Activated CD4-positive, alpha-beta T cell treated with anti-CD3 and anti-CD28 coated beads, Interleukin-2, amount 10 ng/mL, durations not matched to agents 24 days and 14 days (primary cell): ENCODE data around the gene TSPAN15. TPM values are rescaled to one million over a fixed set of nuclear protein-coding genes. Genes with fewer than 3 reads are reported as not detected.
"Not testable (repeated sequence)": the region's sequence is repeated elsewhere in the genome, so short reads cannot be mapped to it uniquely, and the experiment has no call there.

Source experiments
- DNase-seq: peaks from one replicate; pipeline ENCODE4 v3.0.0; 2022
- H3K27ac Mint-ChIP-seq: one replicate; pipeline ENCODE4 v1.8.0; 2022; ENCODE audit warnings: mild to moderate bottlenecking, mixed read lengths
- H3K27me3 Mint-ChIP-seq: one replicate; pipeline ENCODE4 v1.8.0; 2022; ENCODE audit warnings: mixed read lengths
- H3K36me3 Mint-ChIP-seq: one replicate; pipeline ENCODE4 v1.8.0; 2022; ENCODE audit warnings: low read depth, mild to moderate bottlenecking, mixed read lengths
- H3K4me1 Mint-ChIP-seq: one replicate; pipeline ENCODE4 v1.8.0; 2021; ENCODE audit warnings: mixed read lengths
- H3K4me3 Mint-ChIP-seq: one replicate; pipeline ENCODE4 v1.8.0; 2022; ENCODE audit warnings: mild to moderate bottlenecking, moderate library complexity, mixed read lengths
- H3K9me3 Mint-ChIP-seq: one replicate; pipeline ENCODE4 v1.8.0; 2021; ENCODE audit warnings: mixed read lengths
- intact Hi-C: fragments of 100-400 bp; cut with micrococcal nuclease; formaldehyde crosslinking; loops from one replicate; pipeline ENCODE4 v1.15.1; 2023
- total RNA-seq: library from RNA; stranded (reverse); gene quantifications from 2 replicates; pipeline ENCODE4 v1.2.3, GENCODE V29; 2022

Gene TSPAN15
- total RNA-seq, 1 donor from 2014 or later = 1.6 TPM

DNA sequence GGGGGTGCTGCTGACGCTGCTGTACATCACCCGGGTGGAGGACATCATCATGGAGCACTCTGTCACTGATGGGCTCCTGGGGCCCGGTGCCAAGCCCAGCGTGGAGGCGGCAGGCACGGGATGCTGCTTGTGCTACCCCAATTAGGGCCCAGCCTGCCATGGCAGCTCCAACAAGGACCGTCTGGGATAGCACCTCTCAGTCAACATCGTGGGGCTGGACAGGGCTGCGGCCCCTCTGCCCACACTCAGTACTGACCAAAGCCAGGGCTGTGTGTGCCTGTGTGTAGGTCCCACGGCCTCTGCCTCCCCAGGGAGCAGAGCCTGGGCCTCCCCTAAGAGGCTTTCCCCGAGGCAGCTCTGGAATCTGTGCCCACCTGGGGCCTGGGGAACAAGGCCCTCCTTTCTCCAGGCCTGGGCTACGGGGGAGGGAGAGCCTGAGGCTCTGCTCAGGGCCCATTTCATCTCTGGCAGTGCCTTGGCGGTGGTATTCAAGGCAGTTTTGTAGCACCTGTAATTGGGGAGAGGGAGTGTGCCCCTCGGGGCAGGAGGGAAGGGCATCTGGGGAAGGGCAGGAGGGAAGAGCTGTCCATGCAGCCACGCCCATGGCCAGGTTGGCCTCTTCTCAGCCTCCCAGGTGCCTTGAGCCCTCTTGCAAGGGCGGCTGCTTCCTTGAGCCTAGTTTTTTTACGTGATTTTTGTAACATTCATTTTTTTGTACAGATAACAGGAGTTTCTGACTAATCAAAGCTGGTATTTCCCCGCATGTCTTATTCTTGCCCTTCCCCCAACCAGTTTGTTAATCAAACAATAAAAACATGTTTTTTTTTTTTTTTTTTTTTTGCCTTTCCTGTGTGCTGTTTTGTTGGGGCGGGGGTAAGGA lies 55.8 kb downstream of the TSPAN15 start:
- H3K9me3 Mint-ChIP-seq = no peaks in the 10 kb centered on the region
- no peaks in the 10 kb centered on the region for H3K36me3 Mint-ChIP-seq
- H3K4me1 Mint-ChIP-seq = peaks cover 9% of the 10 kb centered on the region
- no peak for DNase-seq
- intact Hi-C loops = loop anchor here (1.0 kb wide), 3 partner anchors 80 to 270 kb away; no protein-coding TSS in a partner anchor
- H3K27me3 Mint-ChIP-seq = peaks cover 22% of the 10 kb centered on the region
- H3K27ac Mint-ChIP-seq = peak overlapping the region; percentile 53
- peak overlapping the region; percentile 72 for H3K4me3 Mint-ChIP-seq

DNA sequence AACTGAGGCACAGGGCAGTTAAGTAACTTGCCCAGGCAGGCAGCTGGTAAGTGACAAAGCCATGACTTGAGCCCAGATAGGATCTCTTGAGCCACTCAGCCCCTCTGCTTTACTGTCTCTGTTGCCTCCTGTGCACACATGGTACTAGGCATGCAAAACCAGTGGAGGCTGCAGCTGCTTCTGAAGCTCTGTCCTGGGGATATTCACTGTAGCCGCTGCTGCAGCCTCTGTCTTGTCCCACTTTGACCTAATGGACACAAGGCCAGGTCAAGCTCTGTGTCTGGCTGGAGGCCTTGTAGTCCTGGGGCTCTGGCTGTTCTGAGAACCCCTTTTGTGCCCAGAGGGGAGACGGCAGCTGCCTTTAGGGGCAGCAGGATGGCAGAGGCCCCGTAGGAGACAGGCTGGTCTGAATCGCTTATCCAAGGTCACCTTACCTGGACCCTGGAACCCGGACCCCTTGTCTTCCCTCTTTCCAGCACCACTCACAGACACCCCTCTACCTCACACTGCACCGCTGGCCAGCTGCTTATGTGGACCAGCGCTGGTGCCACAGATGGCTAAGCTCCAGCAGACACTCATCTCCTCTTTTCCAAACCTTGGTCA lies 57.6 kb downstream of the TSPAN15 start:
- DNase-seq = no peak
- Mint-ChIP-seq H3K4me3 (no peak overlapping the region), H3K4me1 (peaks cover 9% of the 10 kb centered on the region)

DNA sequence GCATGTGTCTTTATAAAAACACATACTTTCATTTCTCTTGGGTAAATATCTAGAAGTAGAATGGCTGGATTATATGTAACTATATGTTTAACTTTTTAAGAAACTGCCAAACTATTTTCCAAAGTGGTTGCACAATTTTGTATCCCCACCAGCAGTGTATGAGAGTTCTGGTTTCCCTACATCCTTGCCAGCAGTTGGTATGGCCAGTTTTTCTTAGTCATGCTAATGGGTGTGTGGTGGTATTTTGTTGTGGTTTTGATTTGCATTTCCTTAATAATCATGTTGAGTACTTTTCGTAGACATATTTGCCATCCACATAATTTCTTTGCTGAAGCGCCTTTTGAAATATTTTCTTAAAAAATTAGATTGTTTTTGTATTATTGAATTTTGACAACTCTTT lies 61.6 kb downstream of the TSPAN15 start:
- H3K27ac Mint-ChIP-seq = no peak overlapping the region
- intact Hi-C loops = loop anchor here (10.0 kb wide), 1 partner anchor 402 kb away; no protein-coding TSS in a partner anchor
- H3K4me3 Mint-ChIP-seq = no peak overlapping the region
- H3K27me3 Mint-ChIP-seq = peaks cover 41% of the 10 kb centered on the region
- peaks cover under 1% of the 10 kb centered on the region for H3K4me1 Mint-ChIP-seq
- DNase-seq = no peak
- no peaks in the 10 kb centered on the region for H3K9me3 Mint-ChIP-seq
- H3K36me3 Mint-ChIP-seq = no peaks in the 10 kb centered on the region

More for the DNA sequence above, 57.6 kb downstream of the TSPAN15 start:
- H3K9me3 Mint-ChIP-seq = no peaks in the 10 kb centered on the region
- intact Hi-C loops = no loop called here
- H3K36me3 Mint-ChIP-seq = no peaks in the 10 kb centered on the region
- H3K27ac Mint-ChIP-seq = no peak overlapping the region
- peaks cover 31% of the 10 kb centered on the region for H3K27me3 Mint-ChIP-seq

DNA sequence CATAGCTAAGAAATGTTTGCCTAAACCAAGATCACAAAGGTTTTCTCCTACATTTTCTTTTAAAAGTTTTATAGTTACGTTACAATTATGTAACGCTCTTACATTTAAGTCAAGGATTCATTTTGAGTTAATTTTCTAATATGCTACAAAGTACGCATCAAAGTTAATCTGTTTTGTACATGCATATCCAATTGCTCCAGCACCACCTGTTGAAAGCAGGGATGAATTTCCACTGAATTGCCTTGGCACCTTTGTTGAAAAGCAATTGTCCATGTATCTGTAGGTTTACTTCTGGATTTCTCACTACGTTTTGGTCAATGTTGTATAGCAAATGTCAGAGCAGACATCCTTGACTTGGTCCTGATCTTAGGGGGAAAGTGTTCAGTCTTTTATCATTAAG lies 62.4 kb downstream of the TSPAN15 start:
- Mint-ChIP-seq H3K9me3 (no peaks in the 10 kb centered on the region), H3K4me3 (no peak overlapping the region), H3K27me3 (peaks cover 41% of the 10 kb centered on the region), H3K4me1 (no peaks in the 10 kb centered on the region), H3K27ac (no peak overlapping the region), H3K36me3 (no peaks in the 10 kb centered on the region)
- intact Hi-C loops = loop anchor here (10.0 kb wide), 1 partner anchor 401 kb away; no protein-coding TSS in a partner anchor
- DNase-seq = no peak

DNA sequence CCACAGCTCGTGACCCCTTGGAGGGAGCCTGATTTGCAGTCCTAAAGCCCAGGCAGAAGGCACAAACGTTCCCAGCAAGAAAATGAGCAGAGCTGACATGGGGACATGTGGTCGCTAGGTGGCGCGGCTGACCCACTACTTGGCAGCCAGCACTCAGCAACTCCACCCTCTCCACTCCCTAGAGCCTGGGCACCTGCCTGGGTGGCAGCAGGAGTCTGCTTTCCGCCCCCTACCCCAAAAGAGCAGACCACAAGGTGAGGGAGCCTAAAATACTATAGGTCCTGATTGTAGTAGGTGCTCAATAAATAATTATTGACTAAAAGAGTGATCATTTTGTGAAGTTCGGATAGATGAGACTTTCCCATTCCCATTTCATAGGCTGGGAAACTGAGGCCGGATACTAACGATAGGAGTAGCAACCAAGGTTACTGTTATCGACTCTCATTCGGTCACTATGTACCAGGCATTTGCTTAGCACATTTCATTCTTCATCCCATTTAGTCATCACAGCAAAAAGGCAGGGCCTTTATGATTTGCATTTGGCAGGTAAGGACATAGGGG lies 64.5 kb downstream of the TSPAN15 start:
- H3K36me3 Mint-ChIP-seq = no peaks in the 10 kb centered on the region
- no peaks in the 10 kb centered on the region for H3K4me1 Mint-ChIP-seq
- intact Hi-C loops = loop anchor here (1.0 to 10.0 kb wide), 3 partner anchors 124 to 399 kb away; no protein-coding TSS in a partner anchor
- no peak overlapping the region for H3K4me3 Mint-ChIP-seq
- H3K9me3 Mint-ChIP-seq = no peaks in the 10 kb centered on the region
- DNase-seq = peak; percentile 93
- peaks cover 35% of the 10 kb centered on the region for H3K27me3 Mint-ChIP-seq
- H3K27ac Mint-ChIP-seq = no peak overlapping the region

DNA sequence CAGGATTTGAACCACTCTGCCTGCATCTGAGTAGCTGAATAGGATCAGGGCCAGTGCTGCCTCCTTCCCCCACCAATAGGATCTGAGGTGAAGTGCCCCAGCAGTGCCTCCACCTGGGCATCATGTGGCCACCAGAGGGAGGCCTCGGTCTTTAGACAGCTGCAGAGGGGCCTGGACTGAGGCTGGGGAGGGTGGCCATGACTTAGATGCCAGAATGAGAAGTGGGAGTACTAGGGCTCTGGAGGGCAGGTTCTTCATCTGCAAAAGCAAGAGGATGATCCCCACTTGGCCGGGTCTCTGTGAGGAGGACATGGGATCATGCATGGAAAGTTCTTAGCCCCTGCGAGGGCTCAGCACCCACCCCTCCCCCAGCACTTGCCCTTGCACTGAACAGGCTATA lies 65.1 kb downstream of the TSPAN15 start:
- H3K4me3 Mint-ChIP-seq = no peak overlapping the region
- no peaks in the 10 kb centered on the region for H3K4me1 Mint-ChIP-seq
- intact Hi-C loops = loop anchor here (10.0 kb wide), 1 partner anchor 398 kb away; no protein-coding TSS in a partner anchor
- H3K27me3 Mint-ChIP-seq = peaks cover 34% of the 10 kb centered on the region
- DNase-seq = peak; percentile 75
- no peaks in the 10 kb centered on the region for H3K36me3 Mint-ChIP-seq
- no peaks in the 10 kb centered on the region for H3K9me3 Mint-ChIP-seq
- no peak overlapping the region for H3K27ac Mint-ChIP-seq

DNA sequence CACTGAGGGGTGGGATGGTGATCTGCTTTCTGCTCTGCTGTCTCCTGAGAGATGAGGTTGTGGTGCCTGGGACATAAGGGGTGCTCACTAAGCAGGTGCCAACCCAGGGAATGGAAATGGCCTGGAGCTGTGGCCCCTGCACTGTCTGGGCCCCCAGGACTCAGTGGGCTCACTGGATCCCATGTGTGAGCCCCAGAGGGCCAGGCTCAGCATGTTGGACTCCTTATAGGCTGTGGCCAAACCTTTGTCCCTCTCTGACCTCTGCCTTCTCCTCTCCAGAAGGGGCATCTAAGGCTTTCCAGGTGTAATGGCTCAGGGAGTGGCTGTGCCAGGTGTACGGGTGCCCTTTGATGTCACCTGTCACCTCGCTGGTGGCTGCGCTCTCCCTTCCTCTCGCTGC lies 65.5 kb downstream of the TSPAN15 start:
- intact Hi-C loops = loop anchor here (10.0 kb wide), 1 partner anchor 398 kb away; no protein-coding TSS in a partner anchor
- no peak overlapping the region for H3K27ac Mint-ChIP-seq
- H3K36me3 Mint-ChIP-seq = no peaks in the 10 kb centered on the region
- H3K4me3 Mint-ChIP-seq = no peak overlapping the region
- no peaks in the 10 kb centered on the region for H3K4me1 Mint-ChIP-seq
- peaks cover 29% of the 10 kb centered on the region for H3K27me3 Mint-ChIP-seq
- DNase-seq = no peak
- H3K9me3 Mint-ChIP-seq = no peaks in the 10 kb centered on the region

DNA sequence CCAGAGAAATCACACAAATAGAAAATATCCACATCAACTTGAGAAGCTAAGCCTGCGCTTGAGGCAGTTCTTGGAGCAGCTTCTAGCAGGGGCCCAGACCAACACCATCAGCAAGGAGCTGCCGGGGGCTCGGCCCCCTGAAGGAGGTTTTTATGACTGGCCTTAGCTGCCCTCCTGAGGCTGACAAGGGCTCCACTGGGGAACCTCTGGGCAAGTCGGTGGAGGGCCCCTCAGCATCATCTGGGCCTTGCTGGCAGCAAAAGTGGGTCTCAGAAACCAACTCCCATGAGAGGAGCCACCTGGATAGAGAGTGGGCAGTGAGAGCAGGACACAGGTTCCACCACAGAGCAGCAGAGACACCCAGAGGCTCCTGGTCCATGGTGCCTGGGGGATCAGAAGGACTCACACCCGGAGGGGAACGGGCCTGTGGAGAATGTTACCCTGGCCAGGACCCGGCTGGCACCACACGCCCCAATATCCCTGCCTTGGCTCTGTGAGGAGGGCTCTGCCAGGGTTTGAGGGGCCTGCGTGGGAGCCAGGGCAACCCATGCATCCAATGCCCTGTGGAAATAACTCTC lies 66.1 kb downstream of the TSPAN15 start:
- no peak for DNase-seq
- Mint-ChIP-seq H3K27ac (no peak overlapping the region), H3K4me1 (no peaks in the 10 kb centered on the region), H3K4me3 (no peak overlapping the region), H3K36me3 (no peaks in the 10 kb centered on the region), H3K9me3 (no peaks in the 10 kb centered on the region), H3K27me3 (peaks cover 26% of the 10 kb centered on the region)
- intact Hi-C loops = loop anchor here (10.0 kb wide), 1 partner anchor 397 kb away; no protein-coding TSS in a partner anchor

DNA sequence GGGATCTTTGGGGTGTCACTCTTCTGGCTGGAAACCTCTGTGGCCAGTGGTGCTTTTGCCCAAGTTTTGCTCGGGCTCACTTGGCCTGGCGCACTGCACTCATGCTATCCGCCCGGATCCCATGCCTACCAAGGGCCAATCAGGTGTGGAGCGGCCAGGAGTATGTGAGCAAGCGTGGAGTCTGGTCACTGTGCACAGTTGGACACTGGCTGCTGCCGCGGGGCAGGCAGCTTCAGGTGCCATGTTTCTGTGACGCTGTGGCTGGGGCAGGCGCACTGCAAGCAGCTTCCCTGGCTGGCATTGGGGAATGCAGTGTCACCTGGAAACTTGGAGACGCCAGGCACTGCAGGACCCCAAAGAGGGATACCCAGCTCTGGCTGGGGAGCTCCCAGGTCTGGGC lies 76.7 kb downstream of the TSPAN15 start:
- Mint-ChIP-seq H3K4me3 (no peak overlapping the region), H3K9me3 (no peaks in the 10 kb centered on the region), H3K27me3 (peaks cover 33% of the 10 kb centered on the region), H3K27ac (no peak overlapping the region), H3K36me3 (no peaks in the 10 kb centered on the region), H3K4me1 (no peaks in the 10 kb centered on the region)
- intact Hi-C loops = no loop called here
- DNase-seq = no peak

DNA sequence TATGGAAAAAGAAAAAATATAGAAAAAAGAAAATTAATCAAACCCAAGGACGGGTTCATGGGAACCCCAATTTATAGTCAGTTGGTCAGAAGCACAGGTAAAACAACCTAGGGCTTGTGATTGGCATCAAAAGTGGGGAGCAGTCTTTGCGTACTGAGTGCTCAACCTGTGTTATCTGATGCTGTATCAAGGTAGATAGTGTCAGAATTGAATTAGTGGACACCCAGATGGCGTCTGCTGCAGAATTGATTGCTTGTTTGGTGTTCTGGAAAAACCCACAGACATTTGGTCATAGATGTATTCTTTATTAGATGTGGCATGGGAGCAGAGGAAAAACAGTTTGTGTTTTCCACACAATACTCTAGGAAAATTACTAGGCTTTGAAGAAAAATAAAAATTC lies 82.4 kb downstream of the TSPAN15 start:
- Mint-ChIP-seq H3K4me1 (no peaks in the 10 kb centered on the region), H3K9me3 (no peaks in the 10 kb centered on the region), H3K27ac (no peak overlapping the region), H3K27me3 (peaks cover 26% of the 10 kb centered on the region), H3K4me3 (no peak overlapping the region), H3K36me3 (no peaks in the 10 kb centered on the region)
- no peak for DNase-seq
- intact Hi-C loops = no loop called here

DNA sequence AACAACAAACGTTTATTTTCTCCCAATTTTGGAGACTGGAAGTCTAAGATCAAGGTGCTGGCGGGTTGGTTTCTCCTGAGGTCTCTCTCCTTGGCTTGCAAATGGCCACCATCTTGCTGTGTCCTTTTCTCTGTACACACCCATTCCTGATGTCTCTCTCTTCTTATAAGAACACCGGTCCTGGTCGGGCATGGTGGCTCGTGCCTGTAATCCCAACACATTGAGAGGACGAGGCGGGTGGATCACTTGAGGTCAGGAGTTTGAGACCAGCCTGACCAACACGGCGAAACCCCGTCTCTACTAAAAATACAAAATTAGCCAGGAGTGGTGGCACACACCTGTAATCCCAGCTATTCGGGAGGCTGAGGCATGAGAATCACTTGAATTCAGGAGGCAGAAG lies 85.3 kb downstream of the TSPAN15 start:
- H3K9me3 Mint-ChIP-seq, H3K4me3 Mint-ChIP-seq, H3K4me1 Mint-ChIP-seq, DNase-seq, H3K27ac Mint-ChIP-seq, intact Hi-C loops, H3K36me3 Mint-ChIP-seq: not testable (repeated sequence)
- peaks cover 16% of the 10 kb centered on the region for H3K27me3 Mint-ChIP-seq

DNA sequence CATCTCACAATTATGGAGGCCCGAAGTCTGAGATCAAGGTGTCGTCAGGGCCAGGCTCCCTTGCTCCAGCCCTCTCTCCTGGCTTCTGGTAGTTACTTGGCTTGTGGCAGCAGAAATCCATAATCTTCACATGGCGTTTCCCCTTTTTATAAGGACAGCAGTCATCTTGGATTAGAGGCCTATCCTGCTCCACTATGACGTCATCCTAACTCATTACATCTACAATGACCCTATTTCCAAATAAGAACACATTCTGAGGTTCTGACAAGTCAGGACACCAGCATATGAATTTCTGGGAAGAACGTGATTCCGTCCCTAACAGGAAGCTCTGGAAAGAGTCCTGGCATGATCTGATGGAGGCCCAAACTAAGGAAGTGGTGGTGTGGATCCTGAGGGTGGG lies 86.2 kb downstream of the TSPAN15 start:
- DNase-seq = no peak
- Mint-ChIP-seq H3K27ac (no peak overlapping the region), H3K36me3 (no peaks in the 10 kb centered on the region), H3K27me3 (peaks cover 7% of the 10 kb centered on the region), H3K4me3 (no peak overlapping the region), H3K9me3 (peaks cover 14% of the 10 kb centered on the region), H3K4me1 (no peaks in the 10 kb centered on the region)
- intact Hi-C loops = no loop called here

DNA sequence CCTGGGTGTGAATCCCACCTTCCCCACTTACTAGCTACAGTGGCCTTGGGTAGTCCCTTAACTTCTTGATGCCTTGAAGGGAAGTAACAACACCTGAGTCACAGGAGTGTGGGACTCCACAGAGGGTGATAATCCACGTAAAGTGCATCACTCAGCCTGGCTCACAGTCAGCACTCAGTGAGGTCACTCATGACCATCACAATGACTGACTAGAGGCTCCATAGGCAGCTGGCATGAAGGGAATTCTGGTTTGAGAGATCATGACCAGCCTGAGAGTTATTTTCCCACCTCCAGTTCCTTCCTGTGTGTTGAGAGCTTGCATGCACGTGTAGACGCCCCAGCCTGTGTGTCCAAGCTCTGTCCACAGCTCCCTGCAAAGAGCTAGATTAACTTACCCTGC lies 87.2 kb downstream of the TSPAN15 start:
- H3K36me3 Mint-ChIP-seq = no peaks in the 10 kb centered on the region
- no peak for DNase-seq
- H3K27me3 Mint-ChIP-seq = peaks cover 2% of the 10 kb centered on the region

DNA sequence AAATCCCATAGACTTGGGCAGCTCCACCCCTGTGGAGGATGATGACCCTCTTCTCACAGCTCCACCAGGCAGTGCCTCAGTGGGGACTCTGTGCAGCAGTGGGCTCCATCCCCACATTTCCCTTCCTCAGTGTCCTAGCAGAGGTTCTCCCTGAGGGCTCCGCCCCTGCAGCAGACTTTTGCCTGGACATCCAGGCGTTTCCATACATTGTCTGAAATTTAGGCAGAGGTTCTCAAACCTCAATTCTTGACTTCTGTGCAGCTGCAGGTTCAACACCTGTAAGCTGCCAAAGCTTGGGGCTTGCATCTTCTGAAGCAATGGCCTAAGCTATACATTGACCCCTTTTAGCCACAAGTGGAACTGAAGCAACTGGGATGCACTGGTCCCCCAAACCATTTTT lies 90.2 kb downstream of the TSPAN15 start:
- no peaks in the 10 kb centered on the region for H3K4me1 Mint-ChIP-seq
- H3K4me3 Mint-ChIP-seq = no peak overlapping the region
- H3K27me3 Mint-ChIP-seq = peaks cover 2% of the 10 kb centered on the region
- H3K36me3 Mint-ChIP-seq = no peaks in the 10 kb centered on the region
- intact Hi-C loops = no loop called here
- H3K9me3 Mint-ChIP-seq = peaks cover 20% of the 10 kb centered on the region
- no peak overlapping the region for H3K27ac Mint-ChIP-seq
- no peak for DNase-seq

More for the DNA sequence above, 87.2 kb downstream of the TSPAN15 start:
- Mint-ChIP-seq H3K9me3 (peaks cover 14% of the 10 kb centered on the region), H3K4me3 (no peak overlapping the region), H3K27ac (no peak overlapping the region), H3K4me1 (no peaks in the 10 kb centered on the region)
- intact Hi-C loops = no loop called here
